ENCODE data around the gene CAMTA1. TPM values are rescaled to one million over a fixed set of nuclear protein-coding genes. Genes with fewer than 3 reads are reported as not detected.

Gene CAMTA1
- total RNA-seq, 2 donors from 2014 or later, result 36.7 to 51.9 TPM

DNA sequence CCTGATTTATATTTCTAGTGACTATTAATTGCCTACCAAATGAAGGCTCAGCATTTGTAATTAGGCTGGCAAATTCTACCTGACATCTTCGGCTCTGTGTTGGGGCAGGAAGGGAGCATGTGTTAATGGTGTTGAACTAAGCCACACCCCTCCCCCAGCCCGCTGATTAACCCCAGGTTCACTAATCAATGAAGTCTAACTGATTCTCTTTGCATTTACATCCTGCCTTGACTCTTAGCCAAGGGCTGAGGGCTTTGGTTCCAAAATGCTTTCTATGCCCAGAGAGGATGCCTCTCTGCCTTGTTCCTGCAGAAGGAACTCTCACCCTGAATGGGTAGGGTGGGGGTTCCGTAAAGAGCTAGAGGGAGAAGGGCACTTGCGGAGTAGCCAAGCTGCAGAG, 393.1 kb downstream of the CAMTA1 start:
- Mint-ChIP-seq H3K36me3 (ENCODE audit: low read depth) (no peaks in the 10 kb centered on the region), H3K9me3 (peaks cover 12% of the 10 kb centered on the region), H3K27ac (no peak overlapping the region), H3K4me3 (no peak overlapping the region), H3K27me3 (peaks cover 29% of the 10 kb centered on the region), H3K4me1 (peaks cover 6% of the 10 kb centered on the region)
- no peak for ATAC-seq (replicated peaks)

GRCh38 chr1:7178741-7179140, 393.5 kb downstream of the CAMTA1 start:
- no peak overlapping the region for H3K4me3 Mint-ChIP-seq
- ATAC-seq (replicated peaks), result no peak
- peaks cover 12% of the 10 kb centered on the region for H3K9me3 Mint-ChIP-seq
- peaks cover 32% of the 10 kb centered on the region for H3K27me3 Mint-ChIP-seq
- peaks cover 6% of the 10 kb centered on the region for H3K4me1 Mint-ChIP-seq
- no peaks in the 10 kb centered on the region for H3K36me3 Mint-ChIP-seq (ENCODE audit: low read depth)
- no peak overlapping the region for H3K27ac Mint-ChIP-seq

- H3K27me3 Mint-ChIP-seq, result peaks cover 18% of the 10 kb centered on the region
- H3K36me3 Mint-ChIP-seq (ENCODE audit: low read depth), result no peaks in the 10 kb centered on the region
- H3K9me3 Mint-ChIP-seq, result no peaks in the 10 kb centered on the region
- no peak overlapping the region for H3K27ac Mint-ChIP-seq
- H3K4me3 Mint-ChIP-seq, result no peak overlapping the region
- no peak for ATAC-seq (replicated peaks)
- no peaks in the 10 kb centered on the region for H3K4me1 Mint-ChIP-seq
Observed at GRCh38 chr1:7185721-7186120, 400.5 kb downstream of the CAMTA1 start.

DNA sequence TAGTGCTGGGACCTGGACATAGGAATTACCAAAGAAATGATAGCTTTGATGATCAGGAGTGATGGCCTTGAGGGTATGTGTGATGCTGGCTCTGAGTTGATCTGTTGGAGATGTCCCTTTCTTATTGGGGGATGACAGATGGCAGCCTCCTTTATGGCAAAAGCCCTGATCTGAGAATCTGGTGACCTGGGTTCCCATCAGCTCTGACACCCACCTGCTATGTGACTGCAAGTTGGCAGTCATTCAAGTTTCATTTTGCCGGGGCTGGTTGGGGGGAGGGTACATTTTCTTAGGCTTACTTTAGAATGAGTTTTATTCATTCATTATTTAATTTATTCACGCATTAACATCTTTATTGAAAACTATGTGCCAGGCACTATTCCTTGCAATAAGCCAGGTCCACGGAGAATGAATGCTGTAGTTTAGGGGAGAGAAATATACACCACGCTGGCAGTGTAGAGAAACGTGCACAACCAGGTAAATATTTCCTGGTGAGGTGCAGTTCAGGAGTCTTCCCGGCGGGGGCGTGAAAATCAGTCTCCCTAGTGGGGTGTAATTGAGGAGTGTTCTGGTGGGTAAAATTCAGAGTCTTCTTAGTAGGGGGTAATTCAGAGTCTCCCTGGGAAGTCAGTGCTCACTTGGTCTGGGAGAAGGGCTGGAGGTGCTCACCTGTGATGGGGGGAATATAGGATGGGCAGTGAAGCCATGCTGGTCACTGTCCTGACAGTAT, 401.3 kb downstream of the CAMTA1 start:
- H3K9me3 Mint-ChIP-seq, result no peaks in the 10 kb centered on the region
- H3K27me3 Mint-ChIP-seq, result peaks cover 18% of the 10 kb centered on the region
- no peak overlapping the region for H3K4me3 Mint-ChIP-seq
- ATAC-seq (replicated peaks), result no peak
- H3K36me3 Mint-ChIP-seq (ENCODE audit: low read depth), result no peaks in the 10 kb centered on the region
- H3K27ac Mint-ChIP-seq, result no peak overlapping the region
- H3K4me1 Mint-ChIP-seq, result no peaks in the 10 kb centered on the region

- no peak overlapping the region for H3K4me3 Mint-ChIP-seq
- peaks cover 21% of the 10 kb centered on the region for H3K27me3 Mint-ChIP-seq
- no peak overlapping the region for H3K27ac Mint-ChIP-seq
- ATAC-seq (replicated peaks), result no peak
- H3K36me3 Mint-ChIP-seq (ENCODE audit: low read depth), result no peaks in the 10 kb centered on the region
- no peaks in the 10 kb centered on the region for H3K9me3 Mint-ChIP-seq
- no peaks in the 10 kb centered on the region for H3K4me1 Mint-ChIP-seq
Observed at GRCh38 chr1:7187112-7187493, 401.8 kb downstream of the CAMTA1 start.

DNA sequence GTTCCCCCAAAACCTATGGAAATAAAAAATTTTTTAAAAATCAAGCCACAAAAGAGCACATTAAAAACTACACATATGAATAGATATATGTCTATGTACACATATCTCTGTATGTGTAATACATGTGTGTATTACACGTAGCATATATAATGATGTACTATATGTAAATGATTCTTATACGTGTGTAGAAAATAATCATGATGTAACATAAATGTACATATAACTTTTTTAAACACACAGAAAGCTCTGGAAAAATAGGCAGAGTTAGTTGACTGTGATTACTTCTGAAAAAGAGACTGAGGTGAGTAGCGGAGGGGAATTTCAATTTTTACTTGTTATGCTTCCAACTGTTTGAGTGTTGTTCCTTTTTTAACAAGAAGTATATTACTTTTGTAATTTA, 405.0 kb downstream of the CAMTA1 start:
- no peak overlapping the region for H3K27ac Mint-ChIP-seq
- no peaks in the 10 kb centered on the region for H3K9me3 Mint-ChIP-seq
- no peak for ATAC-seq (replicated peaks)
- H3K36me3 Mint-ChIP-seq (ENCODE audit: low read depth), result no peaks in the 10 kb centered on the region
- no peaks in the 10 kb centered on the region for H3K4me1 Mint-ChIP-seq
- H3K4me3 Mint-ChIP-seq, result no peak overlapping the region
- peaks cover 17% of the 10 kb centered on the region for H3K27me3 Mint-ChIP-seq

- ATAC-seq (replicated peaks), result no peak
- H3K27me3 Mint-ChIP-seq, result peaks cover 17% of the 10 kb centered on the region
- H3K4me1 Mint-ChIP-seq, result no peaks in the 10 kb centered on the region
- no peaks in the 10 kb centered on the region for H3K36me3 Mint-ChIP-seq (ENCODE audit: low read depth)
- H3K4me3 Mint-ChIP-seq, result no peak overlapping the region
- H3K9me3 Mint-ChIP-seq, result no peaks in the 10 kb centered on the region
- no peak overlapping the region for H3K27ac Mint-ChIP-seq
Observed at GRCh38 chr1:7192453-7192852, 407.2 kb downstream of the CAMTA1 start.

- H3K4me3 Mint-ChIP-seq, result no peak overlapping the region
- no peak overlapping the region for H3K27ac Mint-ChIP-seq
- H3K9me3 Mint-ChIP-seq, result no peaks in the 10 kb centered on the region
- no peaks in the 10 kb centered on the region for H3K4me1 Mint-ChIP-seq
- H3K36me3 Mint-ChIP-seq (ENCODE audit: low read depth), result no peaks in the 10 kb centered on the region
- no peak for ATAC-seq (replicated peaks)
- H3K27me3 Mint-ChIP-seq, result peaks cover 16% of the 10 kb centered on the region
Observed at GRCh38 chr1:7196036-7196911, 411.0 kb downstream of the CAMTA1 start.

GRCh38 chr1:7198664-7199063, 413.4 kb downstream of the CAMTA1 start:
- ATAC-seq (replicated peaks), result no peak
- Mint-ChIP-seq H3K36me3 (ENCODE audit: low read depth) (no peaks in the 10 kb centered on the region), H3K4me1 (no peaks in the 10 kb centered on the region), H3K27me3 (peaks cover 6% of the 10 kb centered on the region), H3K4me3 (no peak overlapping the region), H3K27ac (no peak overlapping the region), H3K9me3 (no peaks in the 10 kb centered on the region)

GRCh38 chr1:7199077-7199779, 414.0 kb downstream of the CAMTA1 start:
- Mint-ChIP-seq H3K9me3 (peaks cover 3% of the 10 kb centered on the region), H3K27ac (no peak overlapping the region), H3K4me3 (no peak overlapping the region), H3K27me3 (peaks cover 9% of the 10 kb centered on the region), H3K36me3 (ENCODE audit: low read depth) (no peaks in the 10 kb centered on the region), H3K4me1 (no peaks in the 10 kb centered on the region)
- no peak for ATAC-seq (replicated peaks)

DNA sequence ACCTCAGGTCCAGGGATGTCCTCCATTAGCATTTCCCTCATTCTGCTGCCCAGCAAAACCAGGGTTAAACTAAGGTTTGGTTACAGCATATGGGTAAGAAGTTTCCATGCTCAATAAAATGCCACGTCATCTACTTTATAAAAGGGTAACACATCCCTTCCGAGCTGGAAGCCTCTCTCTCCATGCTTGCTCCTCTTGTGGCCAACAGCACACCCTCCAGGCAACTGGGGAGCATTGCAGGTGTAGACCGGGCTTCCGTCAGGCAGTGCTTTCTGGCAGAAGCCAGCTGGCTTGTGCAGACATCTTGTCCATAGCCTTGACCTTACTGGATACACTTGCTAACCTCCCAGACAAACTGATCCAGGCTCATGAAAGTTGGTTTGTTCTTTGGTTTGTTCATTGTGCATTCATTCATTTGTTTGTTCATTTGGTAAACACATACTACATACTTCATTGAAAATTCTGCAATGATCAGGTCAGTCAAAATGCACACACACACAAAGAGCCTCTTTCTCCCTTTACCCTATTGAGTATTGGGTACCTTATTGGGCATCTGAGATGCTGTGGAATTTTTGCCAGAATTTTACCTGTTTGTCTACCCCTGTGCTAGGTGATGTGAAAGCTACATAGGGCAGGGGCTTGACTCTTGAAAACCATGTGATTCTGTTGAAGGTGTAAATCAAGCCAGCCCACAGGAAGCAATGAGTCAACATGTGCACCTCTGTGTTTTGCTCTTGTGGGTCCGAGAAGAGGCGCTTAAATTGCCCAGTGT, 422.8 kb downstream of the CAMTA1 start:
- no peak overlapping the region for H3K27ac Mint-ChIP-seq
- ATAC-seq (replicated peaks), result peak; percentile 37
- H3K27me3 Mint-ChIP-seq, result peaks cover 51% of the 10 kb centered on the region
- H3K9me3 Mint-ChIP-seq, result peaks cover 10% of the 10 kb centered on the region
- H3K36me3 Mint-ChIP-seq (ENCODE audit: low read depth), result no peaks in the 10 kb centered on the region
- no peak overlapping the region for H3K4me3 Mint-ChIP-seq
- no peaks in the 10 kb centered on the region for H3K4me1 Mint-ChIP-seq

DNA sequence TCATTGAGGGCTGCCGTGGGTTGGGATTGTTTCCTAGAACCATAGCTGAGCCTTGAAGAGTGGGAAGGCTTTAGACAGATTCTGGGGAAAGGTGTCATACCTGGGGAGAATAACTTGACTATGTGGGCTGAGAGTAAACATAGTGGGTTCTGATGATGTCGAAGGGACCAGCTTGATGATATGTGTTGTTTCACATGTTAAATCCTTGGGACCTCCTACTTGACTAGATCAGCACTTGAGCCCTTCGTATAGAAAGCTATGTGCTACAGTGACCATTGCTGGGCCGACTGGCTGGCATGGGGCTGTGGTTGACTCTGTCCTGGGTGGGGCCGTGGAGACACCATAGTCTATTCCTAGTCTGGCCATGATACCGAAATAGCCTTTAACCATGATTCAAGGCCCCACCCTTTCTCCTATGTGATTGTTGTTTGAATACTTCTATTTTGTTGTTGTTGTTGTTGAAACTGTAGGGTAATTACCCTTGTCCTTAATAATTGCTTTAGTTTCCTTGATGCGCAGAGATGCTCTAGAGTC, 423.5 kb downstream of the CAMTA1 start:
- Mint-ChIP-seq H3K27ac (no peak overlapping the region), H3K4me1 (no peaks in the 10 kb centered on the region), H3K9me3 (peaks cover 10% of the 10 kb centered on the region), H3K4me3 (no peak overlapping the region), H3K27me3 (peaks cover 51% of the 10 kb centered on the region), H3K36me3 (ENCODE audit: low read depth) (no peaks in the 10 kb centered on the region)
- ATAC-seq (replicated peaks), result no peak

DNA sequence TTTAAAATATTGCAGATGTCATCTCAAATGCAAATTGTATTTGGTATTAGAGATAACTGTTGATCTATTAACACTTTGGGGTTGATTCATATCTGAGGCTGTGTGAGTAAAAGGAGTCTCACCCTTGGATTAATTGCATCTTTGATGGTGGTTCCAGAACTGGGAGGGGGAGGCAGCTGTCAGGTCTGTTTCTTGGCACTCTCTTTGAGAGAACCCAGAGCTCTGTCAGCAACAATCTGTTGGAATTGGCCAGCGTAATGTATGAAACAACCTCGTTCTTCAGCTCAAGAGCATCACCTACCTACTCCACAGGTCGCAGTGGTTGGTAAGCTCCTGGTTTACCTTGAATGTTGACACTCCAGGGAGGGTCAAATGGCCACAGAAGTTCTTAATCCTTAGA, 424.1 kb downstream of the CAMTA1 start:
- no peak overlapping the region for H3K4me3 Mint-ChIP-seq
- peaks cover 7% of the 10 kb centered on the region for H3K9me3 Mint-ChIP-seq

More for the DNA sequence above, 424.1 kb downstream of the CAMTA1 start:
- H3K4me1 Mint-ChIP-seq, result no peaks in the 10 kb centered on the region
- peaks cover 47% of the 10 kb centered on the region for H3K27me3 Mint-ChIP-seq
- no peaks in the 10 kb centered on the region for H3K36me3 Mint-ChIP-seq (ENCODE audit: low read depth)
- ATAC-seq (replicated peaks), result no peak
- no peak overlapping the region for H3K27ac Mint-ChIP-seq

Measured in activated T-helper 17 cell treated with anti-CD3 and anti-CD28 coated beads, Interleukin-2, amount 50 U/mL, for 72 hours (primary cell).